ENCODE data around the gene RAB6B. TPM values are rescaled to one million over a fixed set of nuclear protein-coding genes. Genes with fewer than 3 reads are reported as not detected.

Gene RAB6B
- total and polyA plus RNA-seq, 2 donors (not counting 1 experiment from before 2014, with no cell fraction given), result 0.83 to 1.5 TPM

GRCh38 chr3:133878518-133878917 lies 17.2 kb downstream of the RAB6B start:
- Histone ChIP-seq H3K27me3 (ENCODE audit: control insufficient read depth, insufficient read depth, low read length) (no peaks in the 10 kb centered on the region), H3K4me1 (ENCODE audit: control insufficient read depth, extremely low read depth, insufficient read depth, low read length) (no peaks in the 10 kb centered on the region), H3K4me2 (ENCODE audit: extremely low read depth, insufficient read depth, low read length) (no peak overlapping the region), H2AFZ (ENCODE audit: low read length) (no peak overlapping the region), H3K9ac (ENCODE audit: insufficient read depth, low read length) (no peak overlapping the region), H3K36me3 (ENCODE audit: control insufficient read depth, insufficient read depth, low read length) (no peaks in the 10 kb centered on the region), H4K20me1 (ENCODE audit: control insufficient read depth, extremely low read depth, insufficient read depth, low read length) (no peaks in the 10 kb centered on the region), H3K9me3 (ENCODE audit: control insufficient read depth, insufficient read depth, low read depth, low read length) (no peaks in the 10 kb centered on the region), H3K79me2 (ENCODE audit: control insufficient read depth, insufficient read depth, low read length) (no peaks in the 10 kb centered on the region), H3K27ac (ENCODE audit: insufficient read depth, low read length) (no peak overlapping the region), H3K4me3 (replicated peaks in 1 of 4; ENCODE audit: control extremely low read depth in 1 of 4, insufficient read depth in 1 of 4, low read depth in 3 of 4, low read length in 4 of 4) (no peak overlapping the region)
- no peak for DNase-seq (ENCODE audit: low read depth in 2 of 2)
- TF ChIP-seq EZH2 (IDR thresholded peaks at IDR 0.05; ENCODE audit: low read length, missing control alignments), result no peak
- TF ChIP-seq CTCF (conservative IDR thresholded peaks at IDR 0.05 in 1 of 2, IDR thresholded peaks at IDR 0.05 in 1 of 2; ENCODE audit: low read depth in 1 of 2, low read length in 2 of 2), result no peak

GRCh38 chr3:133877221-133877620 lies 18.5 kb downstream of the RAB6B start:
- no peak for DNase-seq (ENCODE audit: low read depth in 2 of 2)
- no peak for TF ChIP-seq CTCF (conservative IDR thresholded peaks at IDR 0.05 in 1 of 2, IDR thresholded peaks at IDR 0.05 in 1 of 2; ENCODE audit: low read depth in 1 of 2, low read length in 2 of 2)
- TF ChIP-seq EZH2 (IDR thresholded peaks at IDR 0.05; ENCODE audit: low read length, missing control alignments), result no peak
- Histone ChIP-seq H3K4me1 (ENCODE audit: control insufficient read depth, extremely low read depth, insufficient read depth, low read length) (no peaks in the 10 kb centered on the region), H3K27me3 (ENCODE audit: control insufficient read depth, insufficient read depth, low read length) (no peaks in the 10 kb centered on the region), H3K9ac (ENCODE audit: insufficient read depth, low read length) (no peak overlapping the region), H3K79me2 (ENCODE audit: control insufficient read depth, insufficient read depth, low read length) (no peaks in the 10 kb centered on the region), H3K4me3 (replicated peaks in 1 of 4; ENCODE audit: control extremely low read depth in 1 of 4, insufficient read depth in 1 of 4, low read depth in 3 of 4, low read length in 4 of 4) (no peak overlapping the region), H2AFZ (ENCODE audit: low read length) (no peak overlapping the region), H3K36me3 (ENCODE audit: control insufficient read depth, insufficient read depth, low read length) (no peaks in the 10 kb centered on the region), H3K9me3 (ENCODE audit: control insufficient read depth, insufficient read depth, low read depth, low read length) (no peaks in the 10 kb centered on the region), H4K20me1 (ENCODE audit: control insufficient read depth, extremely low read depth, insufficient read depth, low read length) (no peaks in the 10 kb centered on the region), H3K4me2 (ENCODE audit: extremely low read depth, insufficient read depth, low read length) (no peak overlapping the region), H3K27ac (ENCODE audit: insufficient read depth, low read length) (no peak overlapping the region)

- no peaks in the 10 kb centered on the region for H3K79me2 ChIP-seq (ENCODE audit: control insufficient read depth, insufficient read depth, low read length)
- no peak overlapping the region for H2AFZ ChIP-seq (ENCODE audit: low read length)
- H3K9ac ChIP-seq (ENCODE audit: insufficient read depth, low read length), result no peak overlapping the region
- H3K36me3 ChIP-seq (ENCODE audit: control insufficient read depth, insufficient read depth, low read length), result no peaks in the 10 kb centered on the region
- H3K27me3 ChIP-seq (ENCODE audit: control insufficient read depth, insufficient read depth, low read length), result no peaks in the 10 kb centered on the region
- H3K27ac ChIP-seq (ENCODE audit: insufficient read depth, low read length), result no peak overlapping the region
- H3K4me3 ChIP-seq (replicated peaks in 1 of 4; ENCODE audit: control extremely low read depth in 1 of 4, insufficient read depth in 1 of 4, low read depth in 3 of 4, low read length in 4 of 4), result no peak overlapping the region
- H3K4me2 ChIP-seq (ENCODE audit: extremely low read depth, insufficient read depth, low read length), result no peak overlapping the region
- no peak for TF ChIP-seq CTCF (conservative IDR thresholded peaks at IDR 0.05 in 1 of 2, IDR thresholded peaks at IDR 0.05 in 1 of 2; ENCODE audit: low read depth in 1 of 2, low read length in 2 of 2)
- no peak for TF ChIP-seq EZH2 (IDR thresholded peaks at IDR 0.05; ENCODE audit: low read length, missing control alignments)
- H3K4me1 ChIP-seq (ENCODE audit: control insufficient read depth, extremely low read depth, insufficient read depth, low read length), result no peaks in the 10 kb centered on the region
- H3K9me3 ChIP-seq (ENCODE audit: control insufficient read depth, insufficient read depth, low read depth, low read length), result no peaks in the 10 kb centered on the region
- no peaks in the 10 kb centered on the region for H4K20me1 ChIP-seq (ENCODE audit: control insufficient read depth, extremely low read depth, insufficient read depth, low read length)
- no peak for DNase-seq (ENCODE audit: low read depth in 2 of 2)
Observed at GRCh38 chr3:133874761-133875438, 20.8 kb downstream of the RAB6B start.
